GM18502 (cell line): ENCODE measurements around the gene MACF1.
"Not testable (repeated sequence)": the region's sequence is repeated elsewhere in the genome, so short reads cannot be mapped to it uniquely, and the experiment has no call there.

ENCODE experiments used
- ATAC-seq: cut with Tn5 transposase; IDR thresholded peaks from one replicate; pipeline ENCODE4 v1.9.1; 2021; ENCODE audit warnings: mild to moderate bottlenecking; ENCODE audit not compliant: unreplicated experiment, poor library complexity

MACF1 gene

GRCh38 chr1:39481289-39481688, 276.8 kb downstream of the MACF1 start:
- ATAC-seq, result no peak

GRCh38 chr1:39483276-39483675, 278.8 kb downstream of the MACF1 start:
- ATAC-seq, result no peak

GRCh38 chr1:39484564-39484963, 280.1 kb downstream of the MACF1 start:
- ATAC-seq, result no peak

GRCh38 chr1:39485046-39485803, 280.7 kb downstream of the MACF1 start:
- ATAC-seq, result no peak

GRCh38 chr1:39488012-39488545, 283.6 kb downstream of the MACF1 start:
- ATAC-seq, result no peak

GRCh38 chr1:39488793-39489566, 284.5 kb downstream of the MACF1 start:
- ATAC-seq, result no peak

GRCh38 chr1:39489567-39490239, 285.2 kb downstream of the MACF1 start:
- ATAC-seq, result no peak

GRCh38 chr1:39490596-39491145, 286.2 kb downstream of the MACF1 start:
- ATAC-seq, result peak; percentile 26

- ATAC-seq, result peak; percentile 79
Measured at GRCh38 chr1:39491146-39491921, 286.8 kb downstream of the MACF1 start, which contains the start of gene BMP8A. BMP8A (plus strand) TSS chr1:39491636; CDS start chr1:39491992, 356 bp downstream.

GRCh38 chr1:39492118-39493042, 287.9 kb downstream of the MACF1 start:
- not testable (repeated sequence) for ATAC-seq

- ATAC-seq, result not testable (repeated sequence)
Measured at GRCh38 chr1:39493043-39493810, 288.7 kb downstream of the MACF1 start.

- no peak for ATAC-seq
Measured at GRCh38 chr1:39494671-39495410, 290.3 kb downstream of the MACF1 start.

- ATAC-seq, result not testable (repeated sequence)
Measured at GRCh38 chr1:39496520-39496919, 292.0 kb downstream of the MACF1 start.

GRCh38 chr1:39497585-39497984, 293.1 kb downstream of the MACF1 start:
- no peak for ATAC-seq

GRCh38 chr1:39498096-39498710, 293.7 kb downstream of the MACF1 start:
- ATAC-seq, result not testable (repeated sequence)

GRCh38 chr1:39498821-39499220, 294.3 kb downstream of the MACF1 start:
- ATAC-seq, result not testable (repeated sequence)

GRCh38 chr1:39499668-39500067, 295.2 kb downstream of the MACF1 start:
- ATAC-seq, result no peak
